OCI-LY3 (cell line): ENCODE results near the gene ADGRG6.
"Not testable (repeated sequence)": the region's sequence is repeated elsewhere in the genome, so short reads cannot be mapped to it uniquely, and the experiment has no call there.

Experiments
- H2AFZ ChIP-seq: fragments of 200-600, 300-600 bp; shearing (Covaris generic); 2 replicates; pipeline ENCODE4 v1.6.0; 2014; ENCODE audit warnings: antibody characterized with exemption, low read depth, low read length
- H3K27ac ChIP-seq: fragments of 200-600, 300-600 bp; sonication (generic); 2 replicates; pipeline ENCODE4 v1.5.1; 2014; ENCODE audit warnings: mild to moderate bottlenecking, low read length, moderate library complexity, mixed read lengths
- H3K27me3 ChIP-seq: fragments of 200-600, 300-600 bp; sonication (generic); 2 replicates; pipeline ENCODE4 v1.6.1; 2014; ENCODE audit warnings: low read depth, low read length, mixed read lengths
- H3K36me3 ChIP-seq: fragments of 200-600, 300-600 bp; sonication (generic); replicated peaks from 2 replicates; pipeline ENCODE3; 2014; ENCODE audit warnings: low read depth, low read length, mixed read lengths
- H3K4me1 ChIP-seq: fragments of 300-600, 200-600 bp; sonication (generic); 2 replicates; pipeline ENCODE4 v1.6.1; 2014; ENCODE audit warnings: low read length, mixed read lengths
- H3K4me2 ChIP-seq: fragments of 200-600, 300-600 bp; sonication (generic); 2 replicates; pipeline ENCODE4 v1.6.1; 2014; ENCODE audit warnings: low read length, mixed read lengths
- H3K4me3 ChIP-seq: fragments of 300-600, 200-600 bp; sonication (generic); 2 replicates; pipeline ENCODE4 v1.5.1; 2014; ENCODE audit warnings: antibody characterized with exemption, mild to moderate bottlenecking, low read length, moderate library complexity
- H3K79me2 ChIP-seq: fragments of 300-600, 200-600 bp; shearing (Covaris generic); 2 replicates; pipeline ENCODE4 v1.6.1; 2014; ENCODE audit warnings: mild to moderate bottlenecking, low read length, mixed read lengths
- H3K9ac ChIP-seq: fragments of 300-600, 200-600 bp; shearing (Covaris generic); 2 replicates; pipeline ENCODE4 v1.6.0; 2014; ENCODE audit warnings: mild to moderate bottlenecking, low read length, moderate library complexity
- H3K9me3 ChIP-seq: fragments of 200-600, 300-600 bp; shearing (Covaris generic); 2 replicates; pipeline ENCODE4 v1.6.1; 2014; ENCODE audit warnings: low read length, mixed read lengths; ENCODE audit not compliant: insufficient read depth
- H4K20me1 ChIP-seq: fragments of 200-600, 300-600 bp; sonication (generic); 2 replicates; pipeline ENCODE4 v1.6.1; 2016; ENCODE audit warnings: low read length, mixed read lengths; ENCODE audit not compliant: insufficient read depth
- CTCF ChIP-seq: fragments of 200-600, 300-600 bp; sonication (generic); IDR thresholded peaks from 2 replicates; pipeline ENCODE4 v1.5.1; 2014; ENCODE audit warnings: antibody characterized with exemption, low read length, low read depth
- EZH2phosphoT487 ChIP-seq: fragments of 200-600 bp; shearing (Covaris generic); IDR thresholded peaks from 2 replicates; pipeline ENCODE4 v1.6.1; 2018; ENCODE audit warnings: antibody characterized with exemption, mixed run types, low read depth

ADGRG6 gene

GRCh38 chr6:142342986-142343385, 41.2 kb downstream of the ADGRG6 start:
- H4K20me1 ChIP-seq = no peaks in the 10 kb centered on the region
- no peak overlapping the region for H3K4me3 ChIP-seq
- no peak overlapping the region for H2AFZ ChIP-seq
- H3K9me3 ChIP-seq = no peaks in the 10 kb centered on the region
- H3K4me2 ChIP-seq = no peak overlapping the region
- no peaks in the 10 kb centered on the region for H3K4me1 ChIP-seq
- no peaks in the 10 kb centered on the region for H3K79me2 ChIP-seq
- no peak for TF ChIP-seq CTCF
- TF ChIP-seq EZH2phosphoT487 = no peak
- H3K9ac ChIP-seq = no peak overlapping the region
- no peaks in the 10 kb centered on the region for H3K27me3 ChIP-seq
- no peak overlapping the region for H3K27ac ChIP-seq
- H3K36me3 ChIP-seq = no peaks in the 10 kb centered on the region

DNA sequence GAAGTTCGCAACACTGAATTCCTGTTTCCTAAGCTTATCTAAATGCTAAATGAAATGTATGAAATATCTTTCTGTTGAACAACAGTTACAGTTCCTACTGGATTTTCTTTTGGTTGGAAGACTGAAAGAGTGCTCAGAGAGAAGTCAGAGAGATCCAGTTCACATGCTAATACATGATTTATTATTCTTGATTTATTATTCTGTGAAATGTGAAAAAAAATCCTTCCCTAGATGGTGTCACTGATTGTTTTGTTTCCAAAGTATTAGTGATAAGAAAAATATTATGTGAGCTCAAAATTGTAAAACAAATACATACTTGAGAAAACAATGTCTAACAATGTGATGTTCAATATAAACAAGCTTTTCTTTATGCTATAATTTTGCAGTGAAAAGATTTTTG, 42.1 kb downstream of the ADGRG6 start:
- no peaks in the 10 kb centered on the region for H3K36me3 ChIP-seq
- H3K4me3 ChIP-seq = no peak overlapping the region
- TF ChIP-seq EZH2phosphoT487 = no peak
- no peak for TF ChIP-seq CTCF
- no peaks in the 10 kb centered on the region for H3K79me2 ChIP-seq
- no peak overlapping the region for H3K9ac ChIP-seq
- H3K27ac ChIP-seq = no peak overlapping the region
- H3K9me3 ChIP-seq = no peaks in the 10 kb centered on the region
- no peak overlapping the region for H3K4me2 ChIP-seq
- H4K20me1 ChIP-seq = no peaks in the 10 kb centered on the region
- H3K27me3 ChIP-seq = no peaks in the 10 kb centered on the region
- no peak overlapping the region for H2AFZ ChIP-seq
- H3K4me1 ChIP-seq = no peaks in the 10 kb centered on the region

- H2AFZ ChIP-seq = no peak overlapping the region
- H3K4me1 ChIP-seq = no peaks in the 10 kb centered on the region
- no peak overlapping the region for H3K4me2 ChIP-seq
- no peaks in the 10 kb centered on the region for H3K27me3 ChIP-seq
- H3K79me2 ChIP-seq = no peaks in the 10 kb centered on the region
- no peak overlapping the region for H3K9ac ChIP-seq
- no peak overlapping the region for H3K27ac ChIP-seq
- H3K36me3 ChIP-seq = no peaks in the 10 kb centered on the region
- TF ChIP-seq EZH2phosphoT487 = no peak
- TF ChIP-seq CTCF = no peak
- no peaks in the 10 kb centered on the region for H3K9me3 ChIP-seq
- no peaks in the 10 kb centered on the region for H4K20me1 ChIP-seq
- no peak overlapping the region for H3K4me3 ChIP-seq
Observed at GRCh38 chr6:142345261-142345660, 43.5 kb downstream of the ADGRG6 start.

DNA sequence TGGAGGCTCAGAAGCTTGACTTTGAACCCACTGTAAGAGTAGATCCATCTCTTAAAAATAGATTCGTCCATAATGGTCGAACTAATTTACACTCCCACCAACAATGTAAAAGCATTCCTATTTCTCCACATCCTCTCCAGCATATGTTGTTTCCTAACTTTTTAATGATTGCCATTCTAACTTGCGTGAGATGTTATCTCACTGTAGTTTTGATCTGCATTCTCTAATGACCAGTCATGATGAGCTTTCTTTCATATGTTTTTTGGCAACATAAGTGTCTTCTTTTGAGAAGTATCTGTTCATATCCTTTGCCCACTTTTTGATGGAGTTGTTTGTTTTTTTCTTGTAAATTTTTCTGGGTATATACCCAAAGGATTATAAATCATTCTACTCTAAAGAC, 44.4 kb downstream of the ADGRG6 start:
- not testable (repeated sequence) for H4K20me1 ChIP-seq, H3K27me3 ChIP-seq, H2AFZ ChIP-seq, H3K4me3 ChIP-seq, H3K4me1 ChIP-seq, H3K9ac ChIP-seq, H3K79me2 ChIP-seq, H3K27ac ChIP-seq, H3K9me3 ChIP-seq, H3K4me2 ChIP-seq, H3K36me3 ChIP-seq
